DMS153 treated with DMSO at 0.1 percent for 48 hours (cell line): ENCODE measurements around the gene GRIA1.

Experiments used
- DNase-seq: peaks from one replicate; lab custom pipeline; 2025; ENCODE audit not compliant: unreplicated experiment; lab: John Stamatoyannopoulos, UW

GRIA1 gene

DNA sequence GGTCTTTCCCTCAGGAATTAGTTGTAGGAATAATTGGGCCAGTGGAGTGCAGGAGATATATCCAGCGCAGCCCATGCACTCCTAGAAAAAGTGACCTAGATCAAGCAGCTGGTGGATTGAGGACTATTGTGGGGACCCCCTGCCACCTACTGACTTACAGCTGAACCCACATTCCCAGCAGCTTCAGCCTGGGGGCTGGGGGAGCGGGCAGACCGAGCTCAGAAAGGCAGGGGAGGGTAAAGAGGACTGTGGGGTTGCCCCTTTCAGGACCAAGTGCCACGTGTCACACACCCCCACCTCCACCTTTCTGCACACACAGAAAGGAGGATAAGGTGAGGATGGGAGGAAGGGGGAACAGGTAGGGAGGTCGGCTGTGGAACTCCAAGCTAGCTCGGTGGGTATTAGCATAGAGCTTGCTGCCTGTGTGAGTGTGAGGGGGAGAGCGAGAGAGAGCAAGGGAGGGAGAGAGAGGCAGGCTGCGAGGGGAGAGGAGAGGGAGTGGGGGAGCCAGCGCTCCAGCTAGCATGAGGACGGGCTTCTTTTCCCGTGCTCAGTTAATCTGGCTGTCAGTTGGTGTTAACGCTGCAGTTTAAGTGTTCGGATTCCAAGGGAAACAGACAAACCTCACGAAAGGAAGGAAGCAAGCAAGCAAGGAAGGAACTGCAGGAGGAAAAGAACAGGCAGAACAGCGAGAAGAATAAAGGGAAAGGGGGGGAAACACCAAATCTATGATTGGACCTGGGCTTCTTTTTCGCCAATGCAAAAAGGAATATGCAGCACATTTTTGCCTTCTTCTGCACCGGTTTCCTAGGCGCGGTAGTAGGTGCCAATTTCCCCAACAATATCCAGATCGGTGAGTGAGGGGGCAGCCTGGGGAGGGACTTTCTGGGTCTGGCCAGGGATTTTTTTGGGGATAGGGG lies at the start of gene GRIA1:
Gene GRIA1 (plus strand): TSS at position 553 of the 920 bp plus-strand sequence.
- peak; percentile 5 for DNase-seq

DNA sequence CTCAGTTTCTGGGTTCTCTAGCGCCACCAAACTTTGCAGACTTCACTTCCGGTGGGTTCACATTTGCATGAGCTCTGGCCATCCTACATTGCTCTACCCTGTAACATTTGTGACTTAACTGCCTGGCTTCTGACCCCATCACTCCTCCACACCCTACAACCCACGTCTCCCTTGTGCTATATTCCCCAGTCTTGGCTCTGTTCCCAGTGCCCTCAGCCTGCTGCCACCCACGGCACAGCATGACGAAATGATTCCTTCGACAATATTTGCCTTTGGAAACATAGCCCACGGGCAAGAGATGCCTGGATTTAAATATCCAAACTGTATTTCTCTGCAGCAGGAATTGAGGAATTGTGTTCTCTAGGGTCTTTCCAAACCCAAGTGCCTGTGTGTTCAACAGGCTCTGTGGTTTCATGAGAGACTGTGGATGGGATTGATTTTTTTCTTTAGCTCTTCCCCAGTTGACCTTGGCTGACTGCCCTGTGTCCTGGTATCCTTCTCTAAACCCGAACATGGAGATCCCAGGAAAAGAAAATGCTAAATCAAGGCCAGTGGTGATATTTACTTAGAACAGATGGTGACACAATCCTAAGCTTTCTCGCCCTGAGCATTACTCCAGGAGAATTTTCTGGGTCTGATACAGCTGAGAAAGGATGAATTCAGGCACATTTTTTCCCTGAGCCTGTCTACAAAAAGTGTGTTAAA lies 44.4 kb upstream of the GRIA1 start:
- peak; percentile 13 for DNase-seq

DNA sequence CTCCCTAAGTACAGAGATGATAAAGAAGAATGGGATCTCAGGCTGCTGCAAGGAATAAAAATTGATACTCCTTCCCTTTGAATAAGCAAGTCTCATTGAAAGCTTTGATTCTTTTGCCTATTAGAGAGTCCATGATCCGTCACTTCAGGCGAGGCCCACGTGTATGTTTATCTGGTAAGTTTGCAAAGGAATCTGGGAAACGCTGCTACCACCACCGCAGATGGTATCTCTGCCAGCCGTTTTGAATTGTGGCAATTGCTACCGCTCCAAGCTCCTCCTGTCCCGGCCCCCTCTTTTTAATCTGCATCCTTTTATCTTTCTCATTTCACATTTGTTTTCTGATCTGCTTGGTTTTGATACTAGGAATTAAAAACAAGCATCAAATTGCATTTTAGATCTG lies 42.9 kb upstream of the GRIA1 start:
- DNase-seq, result no peak

DNA sequence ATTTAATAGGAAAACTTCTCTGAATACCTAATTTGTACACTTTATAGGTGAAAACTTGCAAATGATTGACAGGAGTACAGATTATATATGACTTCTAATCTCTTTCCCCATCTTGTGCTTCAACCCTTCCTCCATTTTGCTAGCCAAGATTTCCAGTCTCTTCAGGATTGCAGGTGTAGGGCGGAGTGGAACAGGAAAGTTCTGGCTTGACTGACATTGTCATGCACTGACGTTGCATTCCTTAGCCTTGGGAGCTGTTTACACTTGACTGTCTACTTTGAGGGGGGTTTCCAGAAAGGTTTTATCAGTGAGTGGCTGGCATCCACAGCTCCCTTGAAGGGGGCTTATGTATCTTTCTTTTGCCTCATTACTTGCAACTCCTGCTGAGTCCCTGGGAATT lies 34.1 kb upstream of the GRIA1 start:
- DNase-seq, result no peak

DNA sequence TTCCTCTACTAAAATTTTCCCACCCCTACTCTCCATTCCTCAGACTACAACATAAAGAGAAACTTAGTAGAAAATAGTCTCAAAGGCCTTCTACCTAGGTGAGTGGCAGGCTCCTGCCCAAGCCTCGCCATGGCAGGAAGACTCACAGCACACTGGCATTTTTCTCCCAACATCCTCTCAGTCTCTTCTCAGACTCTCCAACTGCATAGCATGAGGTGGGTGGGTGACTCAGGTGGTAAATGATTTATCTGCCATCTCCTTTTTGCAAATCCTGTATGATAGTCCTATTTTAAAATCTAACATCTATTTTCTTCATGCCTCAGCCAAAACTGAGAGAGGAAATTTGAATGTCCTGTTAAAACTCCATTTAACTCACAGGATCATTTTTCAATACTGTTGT lies 33.5 kb upstream of the GRIA1 start:
- DNase-seq, result no peak

DNA sequence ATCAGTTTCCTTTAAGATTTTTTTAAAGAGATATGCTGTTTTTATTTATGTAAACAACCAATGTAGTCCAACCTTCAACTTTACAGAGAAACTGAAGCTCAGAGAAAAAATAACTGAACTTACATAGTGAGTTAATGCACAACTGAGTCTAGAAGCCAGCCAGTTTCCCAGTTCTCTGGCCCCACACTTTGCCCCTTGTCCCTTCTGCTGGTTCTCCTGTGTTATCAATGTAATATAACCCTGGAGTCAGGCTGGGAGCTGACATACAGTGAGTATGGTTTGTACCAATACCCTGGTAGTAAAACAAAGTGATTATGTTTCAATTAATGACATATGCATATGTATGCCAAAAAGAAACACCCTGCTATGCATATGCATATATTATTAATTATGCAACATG lies 32.2 kb upstream of the GRIA1 start:
- no peak for DNase-seq

DNA sequence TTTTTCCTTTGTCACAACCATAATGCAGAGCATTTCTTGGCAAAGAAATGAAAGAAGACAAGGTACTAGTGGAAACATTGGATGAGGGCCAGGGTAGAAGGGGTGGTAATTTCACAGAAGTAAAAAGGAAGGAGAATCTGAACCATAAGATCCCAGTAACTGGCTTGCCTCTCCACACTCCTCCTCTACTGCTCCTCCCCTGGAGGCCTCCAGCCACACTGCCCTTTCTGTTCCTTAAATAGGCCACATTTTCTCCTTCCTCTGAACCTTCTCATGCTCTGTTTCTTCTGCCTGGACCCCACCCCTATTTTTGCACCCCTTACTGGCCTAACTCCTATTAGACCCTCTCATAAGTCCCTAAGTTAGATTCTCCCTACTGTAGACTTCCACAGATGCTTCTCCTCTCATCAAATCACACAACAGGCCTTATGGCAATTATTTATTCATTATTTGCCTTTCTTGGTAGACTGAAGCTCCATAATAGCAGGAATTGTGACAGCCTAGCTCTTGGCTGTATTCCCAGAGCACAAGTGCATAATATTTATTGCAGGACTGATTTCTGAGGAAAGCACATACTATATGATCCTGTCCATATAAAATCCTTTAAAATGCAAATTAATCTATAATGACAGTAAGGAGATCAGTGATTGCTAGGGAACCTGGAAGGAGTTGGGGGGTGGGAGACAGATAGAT lies 31.3 kb upstream of the GRIA1 start:
- peak; percentile 23 for DNase-seq

DNA sequence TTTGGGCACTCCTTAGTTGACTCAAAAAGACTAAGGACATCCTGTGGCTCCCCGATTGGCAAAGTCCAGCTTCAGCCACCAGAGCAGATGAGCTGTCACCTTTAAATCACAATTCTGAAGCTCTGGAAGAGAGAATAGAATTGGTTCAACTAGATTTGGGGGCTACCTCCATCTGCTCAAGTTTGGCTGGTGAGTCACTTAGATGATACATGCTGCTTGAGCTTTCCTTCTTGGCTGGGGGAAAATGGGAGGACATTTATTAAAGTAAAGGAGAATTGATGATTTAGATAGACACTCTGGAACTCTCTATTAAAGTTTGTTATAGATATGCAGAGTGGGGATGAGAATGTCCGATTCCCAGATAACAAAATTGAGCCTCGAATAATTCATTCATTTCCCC lies 30.0 kb upstream of the GRIA1 start:
- no peak for DNase-seq

DNA sequence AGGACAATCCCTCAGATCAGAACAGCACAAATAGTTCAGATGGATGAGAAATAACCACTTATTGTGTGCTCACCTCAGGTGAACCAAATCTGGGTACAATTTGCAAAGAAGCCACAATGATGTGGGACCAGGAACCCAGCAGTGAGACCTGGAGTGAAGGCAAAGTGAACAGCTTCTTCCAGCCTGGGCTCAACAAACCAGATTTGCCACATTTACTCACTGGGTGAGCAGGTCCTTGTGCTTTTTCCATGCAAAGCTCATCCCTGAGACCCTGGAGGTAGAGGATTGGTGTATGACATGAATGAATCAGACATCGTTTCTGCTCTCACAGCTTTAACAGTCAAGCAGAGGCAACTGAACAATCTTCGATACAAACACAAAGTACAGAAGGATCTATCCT lies 29.1 kb upstream of the GRIA1 start:
- DNase-seq, result no peak

DNA sequence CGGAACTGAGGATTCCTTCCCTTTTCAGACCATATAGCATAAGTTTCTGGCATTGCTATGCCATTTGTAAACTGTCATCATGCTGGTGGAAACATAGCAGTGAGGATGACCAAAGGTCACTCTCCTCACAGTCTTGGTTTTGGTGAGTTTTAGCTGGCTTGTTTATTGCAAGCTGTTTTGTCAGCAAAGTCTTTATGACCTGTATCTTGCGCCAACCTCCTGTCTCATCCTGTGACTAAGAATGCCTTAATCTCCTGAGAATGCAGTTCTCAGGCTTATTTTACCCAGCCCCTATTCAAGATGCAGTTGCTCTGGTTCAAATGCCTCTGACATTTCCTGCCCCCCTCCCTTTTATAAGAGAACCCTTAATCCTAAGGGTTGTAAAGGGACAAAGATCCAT lies 26.7 kb upstream of the GRIA1 start:
- no peak for DNase-seq

DNA sequence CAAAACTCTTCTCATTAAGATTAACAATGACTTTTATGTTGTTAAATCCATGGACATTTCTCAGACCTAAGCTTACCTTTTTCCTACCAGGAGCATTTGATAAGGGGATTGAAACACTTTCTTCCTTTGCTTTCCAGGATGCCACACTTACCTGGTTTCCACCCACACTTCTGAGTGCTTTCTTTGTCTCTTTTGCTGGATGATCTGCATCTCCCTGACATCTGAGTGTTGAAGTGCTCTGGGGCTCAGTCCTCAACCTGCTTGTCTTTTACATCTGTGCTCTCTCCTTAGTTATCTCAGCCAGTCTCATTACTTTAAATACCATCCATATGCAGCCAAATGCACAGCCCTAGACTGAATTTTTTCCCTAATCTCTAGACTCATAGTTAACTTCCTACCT lies 22.9 kb upstream of the GRIA1 start:
- no peak for DNase-seq

DNA sequence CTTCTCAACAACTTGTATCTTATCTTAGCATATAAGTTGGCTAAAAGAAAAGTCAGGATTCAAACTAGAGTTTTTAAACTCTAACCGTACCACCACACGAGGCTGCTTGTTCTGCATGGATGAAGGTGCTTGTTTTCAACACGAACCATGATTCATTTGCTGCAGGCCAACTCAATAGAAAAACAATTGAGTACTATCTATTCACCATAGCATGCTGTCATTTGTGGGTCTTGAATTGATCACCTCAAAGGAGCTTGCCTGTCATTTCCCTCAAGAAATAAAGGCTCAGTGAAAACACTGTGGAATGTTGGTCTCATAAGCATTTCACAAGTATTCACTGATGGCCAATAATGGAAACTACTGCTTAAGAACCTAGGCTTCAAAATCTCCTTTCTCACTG lies 21.0 kb upstream of the GRIA1 start:
- DNase-seq, result no peak

DNA sequence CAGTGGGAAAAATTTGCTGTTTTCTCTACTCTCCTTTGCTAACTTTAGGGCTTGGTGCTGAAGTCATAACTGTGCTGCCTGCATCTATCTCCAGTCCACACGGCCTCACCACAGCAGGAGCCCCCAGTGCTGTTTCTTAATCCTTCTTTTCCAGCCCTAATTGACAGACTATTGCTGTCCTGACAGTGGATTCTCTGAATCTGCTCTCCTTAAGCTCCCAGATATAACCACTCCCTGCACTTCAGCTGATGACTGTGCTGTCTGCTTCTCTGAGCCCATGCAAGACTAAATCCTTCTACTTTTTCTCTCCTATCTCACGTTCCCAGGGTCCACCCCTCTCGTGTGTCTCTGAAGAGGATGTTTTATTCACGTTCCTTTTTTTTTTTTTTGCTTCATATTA lies 19.7 kb upstream of the GRIA1 start:
- DNase-seq, result no peak

DNA sequence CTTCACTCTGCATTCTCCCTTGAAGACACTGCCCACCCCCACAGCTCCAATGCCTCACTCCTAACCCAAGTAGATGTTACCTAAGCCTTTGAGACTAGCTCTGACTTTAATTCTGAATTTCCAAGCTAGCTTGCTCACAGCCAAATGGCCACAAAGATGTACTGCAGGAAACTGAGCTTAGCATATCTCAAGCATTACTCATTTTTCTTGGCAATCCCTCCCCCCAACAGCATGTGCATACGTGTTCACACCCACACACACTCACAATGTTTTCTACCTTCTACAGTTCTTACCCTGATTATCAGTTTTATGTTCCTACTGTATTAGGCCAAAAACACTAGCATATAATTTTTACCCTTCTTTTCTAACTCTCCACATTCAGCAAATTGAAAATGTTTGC lies 13.7 kb upstream of the GRIA1 start:
- no peak for DNase-seq

DNA sequence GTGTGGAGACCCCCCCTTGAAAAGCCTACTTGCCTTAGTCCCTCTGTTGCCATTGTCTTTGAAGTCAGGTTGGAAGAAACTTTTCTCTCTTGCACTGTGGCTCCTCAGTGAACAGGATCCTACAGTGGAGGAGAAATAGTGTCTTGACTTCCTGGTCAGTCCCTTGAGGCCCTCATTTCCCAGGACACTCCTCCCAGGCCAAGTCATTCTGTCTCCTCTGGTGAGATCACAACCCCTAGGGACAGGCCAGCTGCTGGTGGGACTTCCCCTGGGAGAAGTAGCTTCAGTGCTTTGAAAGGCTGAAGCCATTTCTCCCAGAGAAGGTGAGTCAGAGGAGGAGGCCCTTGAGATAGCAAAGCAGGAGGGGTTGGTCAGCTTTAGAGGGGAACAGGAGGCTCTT lies 10.1 kb upstream of the GRIA1 start:
- no peak for DNase-seq

DNA sequence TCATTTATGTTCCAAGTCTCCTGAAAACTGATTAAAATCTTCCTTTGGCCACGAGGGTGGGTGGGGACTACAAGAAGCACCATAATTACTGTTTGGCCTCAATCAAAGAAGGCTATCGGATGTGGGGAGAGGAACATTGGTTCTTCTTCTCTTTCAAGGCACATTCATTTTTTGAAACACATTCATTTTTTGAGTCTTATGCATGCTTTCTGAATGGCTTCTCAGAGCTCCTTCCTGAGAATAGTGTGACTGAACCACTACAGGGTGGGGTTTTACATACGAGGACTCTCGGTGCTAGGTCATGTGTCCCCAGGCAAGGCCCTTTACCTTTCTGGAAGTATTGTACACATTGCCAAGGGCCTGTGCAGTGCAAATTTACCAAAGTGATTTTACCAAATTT lies 7.0 kb upstream of the GRIA1 start:
- DNase-seq, result no peak

DNA sequence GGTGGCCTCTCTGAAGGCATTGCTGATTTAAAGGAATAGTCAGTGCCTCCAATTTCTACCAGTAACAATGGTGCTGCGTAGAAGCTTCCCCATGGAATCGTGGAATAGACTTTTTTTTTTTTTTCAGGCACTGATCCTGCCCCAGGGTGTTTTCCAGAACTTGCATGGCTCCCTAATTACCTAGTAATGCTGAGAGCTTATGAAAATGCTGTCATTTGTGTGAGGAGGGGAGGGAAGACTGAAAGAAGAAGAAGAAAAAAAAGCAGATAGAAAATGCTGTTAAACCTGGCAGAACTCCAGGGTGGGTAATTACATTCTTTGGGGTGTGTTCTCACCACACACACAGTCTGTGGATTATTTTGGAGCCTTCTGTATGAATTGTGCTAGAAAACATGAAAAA lies 4.8 kb upstream of the GRIA1 start:
- DNase-seq, result no peak

DNA sequence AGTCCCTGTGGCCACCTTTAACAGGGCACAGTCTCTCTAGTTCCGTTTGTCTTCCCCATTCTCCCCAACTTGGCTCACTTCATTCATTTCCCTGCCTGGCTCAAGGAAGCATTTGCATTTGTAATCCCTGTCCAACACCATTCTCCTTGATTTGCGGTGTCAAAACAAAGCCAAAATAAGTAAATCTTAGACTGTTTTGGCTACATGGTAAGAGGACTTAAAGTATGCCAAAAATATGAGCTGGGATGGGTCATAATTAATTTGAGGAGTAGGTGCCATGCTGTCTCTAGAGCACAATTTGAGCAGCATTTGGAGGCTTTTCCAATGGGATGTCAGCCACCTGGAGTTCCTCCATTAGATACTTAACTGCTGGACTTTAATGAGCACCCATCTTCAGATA lies 3.7 kb upstream of the GRIA1 start:
- DNase-seq, result no peak

DNA sequence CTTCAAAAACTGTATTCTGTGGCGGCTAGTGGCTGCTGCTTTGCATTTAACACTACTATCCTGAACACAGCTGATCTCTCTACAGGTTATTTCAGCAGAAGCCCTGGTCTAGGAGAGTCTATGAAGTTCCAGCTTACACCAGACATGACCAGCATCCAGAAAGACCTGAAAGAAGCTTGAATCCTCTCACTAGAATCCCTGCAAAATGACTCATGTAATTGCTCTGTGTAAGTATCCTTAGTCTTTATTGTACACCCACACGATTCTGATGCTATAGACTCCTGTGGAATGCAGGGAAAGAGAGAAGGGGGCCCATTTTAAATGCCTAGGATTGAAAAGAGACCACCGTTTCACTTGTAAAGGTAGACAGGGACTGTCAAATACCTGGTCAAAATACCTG lies 859 bp upstream of the GRIA1 start:
- no peak for DNase-seq

DNA sequence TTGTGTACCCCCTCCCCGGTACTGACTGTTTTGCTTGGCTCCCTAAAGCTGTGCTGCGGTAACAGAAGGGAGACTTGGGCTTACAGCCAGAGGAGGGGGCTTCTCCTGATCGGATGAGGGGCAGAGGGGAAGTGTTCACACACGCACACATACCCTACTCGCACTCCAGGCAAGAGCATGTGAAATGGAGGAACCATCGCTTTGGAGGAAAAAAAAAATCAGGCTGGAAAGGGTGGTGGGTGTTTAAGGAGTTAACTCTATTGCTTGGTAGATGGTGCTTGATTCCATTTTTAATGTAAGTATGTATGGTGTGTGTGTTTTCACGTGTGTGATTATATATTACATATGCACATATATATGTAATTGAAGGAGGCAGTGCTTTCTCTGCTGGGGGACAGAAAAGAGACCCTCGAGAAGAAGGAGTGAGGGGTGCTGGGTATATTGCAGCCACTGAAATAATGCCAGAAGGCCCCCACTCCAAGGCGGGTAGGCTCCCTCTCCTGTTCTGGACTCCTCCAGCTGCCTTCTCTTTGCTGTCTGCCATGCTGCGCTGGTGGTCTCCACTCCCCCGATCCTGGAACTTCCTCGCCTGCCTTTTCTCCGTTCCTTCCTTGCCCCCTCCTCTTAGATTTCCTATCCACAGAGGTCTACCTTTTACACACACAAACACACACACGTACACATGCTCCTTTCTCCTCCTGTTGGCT lies 721 bp downstream of the GRIA1 start:
- DNase-seq, result no peak

DNA sequence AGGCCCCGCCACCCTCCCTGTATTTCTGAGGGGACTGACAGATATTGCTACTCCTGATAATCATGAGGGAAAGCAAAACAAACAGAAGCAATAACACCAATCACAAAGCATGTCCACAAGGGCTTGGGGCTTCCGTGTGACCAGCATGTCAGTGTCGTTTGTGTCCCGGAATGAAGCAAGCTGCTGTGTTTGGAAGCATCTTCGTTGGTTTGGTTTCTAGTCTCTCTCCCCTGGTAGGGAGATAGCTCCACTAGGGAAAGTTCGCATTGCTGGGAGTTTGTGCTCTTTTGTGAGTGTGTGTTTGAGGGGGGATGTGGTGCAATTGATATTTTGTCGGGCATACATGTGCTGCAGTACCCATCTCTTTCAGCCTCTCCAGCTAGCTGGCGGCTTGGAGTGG lies 1.4 kb downstream of the GRIA1 start:
- DNase-seq, result no peak
